Fibroblast of lung (primary cell): ENCODE measurements around the gene SLC2A1. TPM values are rescaled to one million over a fixed set of nuclear protein-coding genes. Genes with fewer than 3 reads are reported as not detected.

Experiments
- DNase-seq, 2 donors: peaks; one replicate each; pipeline versions ENCODE4 v3.0.0 to v3.0.0-alpha.2; 2010; ENCODE audit warnings: low read depth in 2 of 2
- H2AFZ ChIP-seq: 2 replicates; pipeline ENCODE4 v1.5.1; 2012; ENCODE audit warnings: low read length, control low read depth, inconsistent platforms
- H3K27ac ChIP-seq: 2 replicates; pipeline ENCODE4 v1.5.1; 2011; ENCODE audit warnings: low read length, control low read depth; ENCODE audit not compliant: insufficient read depth
- H3K27me3 ChIP-seq: 2 replicates; pipeline ENCODE4 v1.5.1; 2011; ENCODE audit warnings: mild to moderate bottlenecking, low read length; ENCODE audit not compliant: control insufficient read depth, insufficient read depth
- H3K36me3 ChIP-seq: 2 replicates; pipeline ENCODE4 v1.5.1; 2011; ENCODE audit warnings: low read length; ENCODE audit not compliant: control insufficient read depth, insufficient read depth
- H3K4me1 ChIP-seq: 2 replicates; pipeline ENCODE4 v1.5.1; 2011; ENCODE audit warnings: low read length; ENCODE audit not compliant: control insufficient read depth, insufficient read depth; ENCODE audit errors: extremely low read depth
- H3K4me2 ChIP-seq: 2 replicates; pipeline ENCODE4 v1.5.1; 2011; ENCODE audit warnings: low read length, control low read depth; ENCODE audit not compliant: insufficient read depth; ENCODE audit errors: extremely low read depth
- H3K4me3 ChIP-seq, 4 experiments: fragments of 200-600 bp in 1 of 4; sonication (generic) in 1 of 4; replicated peaks in 1 of 4; 2 replicates each; pipeline ENCODE4 v1.5.1; 2011 to 2016; ENCODE audit warnings: low read length in 4 of 4, low read depth in 3 of 4, mild to moderate bottlenecking in 3 of 4, control low read depth in 2 of 4, inconsistent platforms in 1 of 4, mixed read lengths in 1 of 4; ENCODE audit not compliant: insufficient read depth in 1 of 4; ENCODE audit errors: control extremely low read depth in 1 of 4
- H3K79me2 ChIP-seq: 2 replicates; pipeline ENCODE4 v1.5.1; 2012; ENCODE audit warnings: mild to moderate bottlenecking, low read length, inconsistent platforms; ENCODE audit not compliant: control insufficient read depth, insufficient read depth
- H3K9ac ChIP-seq: 2 replicates; pipeline ENCODE4 v1.5.1; 2011; ENCODE audit warnings: mild to moderate bottlenecking, low read length, control low read depth; ENCODE audit not compliant: insufficient read depth
- H3K9me3 ChIP-seq: 2 replicates; pipeline ENCODE4 v1.5.1; 2012; ENCODE audit warnings: low read depth, low read length; ENCODE audit not compliant: control insufficient read depth, insufficient read depth
- H4K20me1 ChIP-seq: 2 replicates; pipeline ENCODE4 v1.5.1; 2011; ENCODE audit warnings: low read length; ENCODE audit not compliant: control insufficient read depth, insufficient read depth; ENCODE audit errors: extremely low read depth
- CTCF ChIP-seq, 2 donors: IDR thresholded peaks in 1 of 2; conservative IDR thresholded peaks in 1 of 2; 1 replicate in 1 of 2; 2 replicates in 1 of 2; pipeline ENCODE4 v1.5.1; 2011 to 2012; ENCODE audit warnings: low read length in 2 of 2, control low read depth in 1 of 2, inconsistent platforms in 1 of 2, low read depth in 1 of 2, mild to moderate bottlenecking in 1 of 2
- EZH2 ChIP-seq: IDR thresholded peaks from 2 replicates; pipeline ENCODE4 v1.5.1; 2012; ENCODE audit warnings: low read length, control low read depth, mild to moderate bottlenecking; ENCODE audit errors: missing control alignments
- polyA plus RNA-seq, 2 donors: library from polyadenylated mRNA; depleted of rRNA in 1 of 2; stranded (reverse) in 1 of 2; unstranded in 1 of 2; fragments of >200 nt; gene quantifications; 2 replicates each; pipeline ENCODE4 v1.2.1, GENCODE V29; 2011 to 2012; ENCODE audit warnings: missing spikeins in 1 of 2
- total RNA-seq: library from RNA; depleted of rRNA; stranded (reverse); fragments of >200 nt; gene quantifications from 2 replicates; pipeline ENCODE4 v1.2.1, GENCODE V29; 2014

SLC2A1 gene
- total and polyA plus RNA-seq, 2 donors (not counting 1 experiment from before 2014, with no cell fraction given): 29.9 to 56.5 TPM

- Histone ChIP-seq H3K36me3 (peaks cover 18% of the 10 kb centered on the region), H3K27ac (no peak overlapping the region), H2AFZ (no peak overlapping the region), H3K9ac (no peak overlapping the region), H4K20me1 (no peaks in the 10 kb centered on the region), H3K4me1 (peaks cover 10% of the 10 kb centered on the region), H3K9me3 (no peaks in the 10 kb centered on the region), H3K79me2 (peaks cover 12% of the 10 kb centered on the region), H3K4me3 (no peak overlapping the region), H3K4me2 (no peak overlapping the region), H3K27me3 (no peaks in the 10 kb centered on the region)
- TF ChIP-seq CTCF (conservative IDR thresholded peaks at IDR 0.05 in 1 of 2, IDR thresholded peaks at IDR 0.05 in 1 of 2; ENCODE audit: low read depth in 1 of 2, low read length in 2 of 2): no peak
- no peak for TF ChIP-seq EZH2
- DNase-seq: no peak
Measured at GRCh38 chr1:42933610-42934491, 24.8 kb downstream of the SLC2A1 start.

GRCh38 chr1:42933060-42933586, 25.5 kb downstream of the SLC2A1 start:
- Histone ChIP-seq H3K9me3 (no peaks in the 10 kb centered on the region), H3K4me2 (no peak overlapping the region), H3K4me3 (no peak overlapping the region), H3K27me3 (no peaks in the 10 kb centered on the region), H3K27ac (no peak overlapping the region), H2AFZ (no peak overlapping the region), H3K36me3 (peaks cover 17% of the 10 kb centered on the region), H3K4me1 (peaks cover 10% of the 10 kb centered on the region), H3K79me2 (peaks cover 12% of the 10 kb centered on the region), H3K9ac (no peak overlapping the region), H4K20me1 (no peaks in the 10 kb centered on the region)
- no peak for DNase-seq
- TF ChIP-seq EZH2 (no peak), CTCF (conservative IDR thresholded peaks at IDR 0.05 in 1 of 2, IDR thresholded peaks at IDR 0.05 in 1 of 2; ENCODE audit: low read depth in 1 of 2, low read length in 2 of 2) (no peak)

- Histone ChIP-seq H4K20me1 (no peaks in the 10 kb centered on the region), H3K79me2 (peaks cover 12% of the 10 kb centered on the region), H3K4me1 (peaks cover 10% of the 10 kb centered on the region), H3K27ac (no peak overlapping the region), H3K4me3 (no peak overlapping the region), H3K9me3 (no peaks in the 10 kb centered on the region), H3K9ac (no peak overlapping the region), H2AFZ (no peak overlapping the region), H3K36me3 (peaks cover 22% of the 10 kb centered on the region), H3K27me3 (no peaks in the 10 kb centered on the region), H3K4me2 (no peak overlapping the region)
- no peak for DNase-seq
- TF ChIP-seq CTCF (conservative IDR thresholded peaks at IDR 0.05 in 1 of 2, IDR thresholded peaks at IDR 0.05 in 1 of 2; ENCODE audit: low read depth in 1 of 2, low read length in 2 of 2) (no peak), EZH2 (no peak)
Measured at GRCh38 chr1:42932442-42932941, 26.2 kb downstream of the SLC2A1 start.
